ENCODE results near the gene ADAMTS18. TPM values are rescaled to one million over a fixed set of nuclear protein-coding genes. Genes with fewer than 3 reads are reported as not detected.
A peak's percentile ranks its signal among the peaks of the same experiment; 100 is the strongest.

Gene ADAMTS18
- total and polyA plus RNA-seq, 2 of the 8 experiments (the other 6 are each of a cell fraction or from before 2014, with no cell fraction given), result 0.05 to 0.19 TPM

DNA sequence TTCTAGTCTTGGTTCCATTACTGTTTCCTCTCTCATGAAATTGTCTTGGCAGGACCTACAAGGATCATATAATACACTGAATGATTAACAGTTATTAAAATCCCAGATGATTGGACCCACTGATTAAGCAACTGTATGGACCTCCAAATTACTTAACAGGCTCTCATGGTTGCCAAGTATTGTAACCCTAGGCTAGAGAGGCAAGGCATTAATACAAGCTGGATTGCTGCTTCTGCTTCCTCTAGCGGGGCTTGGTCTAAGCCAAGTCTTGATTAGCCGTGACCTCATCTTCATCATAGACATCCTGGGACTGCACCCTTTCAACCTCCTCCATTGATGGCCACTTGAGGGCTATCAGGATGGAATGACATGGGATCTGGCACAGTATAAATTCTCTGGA lies 188.7 kb downstream of the ADAMTS18 start:
- no peaks in the 10 kb centered on the region for H3K27me3 ChIP-seq (replicated peaks in 1 of 4; ENCODE audit: control insufficient read depth in 3 of 4, extremely low read depth in 1 of 4, insufficient read depth in 3 of 4, low read length in 3 of 4)
- WGBS, 2 experiments (ENCODE audit: extremely low coverage in 1 of 2, insufficient coverage in 1 of 2, insufficient read length in 1 of 2, insufficient replicate concordance in 2 of 2, low coverage in 1 of 2, low lambda C conversion rate in 2 of 2, missing lambda C conversion rate in 1 of 2), result 97% methylated on average over 2 of the region's 2 CpGs; no CpG with 5 or more reads in 1 of the 2 experiments
- H2AFZ ChIP-seq (ENCODE audit: low read length), result no peak overlapping the region
- H4K8ac ChIP-seq (ENCODE audit: extremely low read depth, insufficient read depth, low read length), result no peak overlapping the region
- no peak overlapping the region for H2BK5ac ChIP-seq (ENCODE audit: low read depth, low read length)
- no peaks in the 10 kb centered on the region for H4K20me1 ChIP-seq (replicated peaks in 1 of 2; ENCODE audit: control insufficient read depth in 1 of 2, insufficient read depth in 2 of 2, low read length in 2 of 2)
- no peaks in the 10 kb centered on the region for H3K79me2 ChIP-seq (ENCODE audit: control insufficient read depth in 1 of 2, insufficient read depth in 2 of 2, low read length in 2 of 2)
- H3K4me3 ChIP-seq (ENCODE audit: extremely low read depth in 1 of 4, insufficient read depth in 2 of 4, low read depth in 3 of 4, low read length in 4 of 4), result no peak overlapping the region
- no peaks in the 10 kb centered on the region for H3K4me1 ChIP-seq (replicated peaks in 1 of 4; ENCODE audit: control insufficient read depth in 3 of 4, insufficient read depth in 4 of 4, low read length in 3 of 4)
- no peak overlapping the region for H3K23ac ChIP-seq (ENCODE audit: insufficient read length)
- H2BK15ac ChIP-seq (ENCODE audit: low read length), result no peak overlapping the region
- H3K4me2 ChIP-seq (ENCODE audit: insufficient read depth in 1 of 2, low read depth in 2 of 2, low read length in 2 of 2), result no peak overlapping the region
- no peak overlapping the region for H2BK20ac ChIP-seq (ENCODE audit: low read length)
- H4K91ac ChIP-seq (replicated peaks; ENCODE audit: insufficient read length, low read length), result no peak overlapping the region
- no peak overlapping the region for H2AK5ac ChIP-seq (ENCODE audit: low read depth, low read length)
- H3K36me3 ChIP-seq (ENCODE audit: control insufficient read depth in 2 of 4, insufficient read depth in 4 of 4, low read length in 3 of 4), result no peaks in the 10 kb centered on the region
- no peak for FAIRE-seq
- peak overlapping the region in 1 of 4 experiments; percentile 8; a peak in 1 of 7 replicates for H3K9ac ChIP-seq (replicated peaks in 1 of 4; ENCODE audit: extremely low read depth in 1 of 4, low read depth in 3 of 4, low read length in 3 of 4)
- no peak overlapping the region for H3K4ac ChIP-seq (replicated peaks; ENCODE audit: insufficient read length, low read depth, low read length)
- no peaks in the 10 kb centered on the region for H3K79me1 ChIP-seq (ENCODE audit: low read depth, low read length)
- no peak for DNase-seq (ENCODE audit: low read depth in 1 of 2, low spot score in 2 of 2)
- no peak overlapping the region for H3K14ac ChIP-seq (ENCODE audit: insufficient read length)
- no peak overlapping the region for H3K27ac ChIP-seq (ENCODE audit: low read depth, low read length)
- no peaks in the 10 kb centered on the region for H3K23me2 ChIP-seq (ENCODE audit: low read depth, low read length)
- no peak overlapping the region for H2BK12ac ChIP-seq (ENCODE audit: low read depth, low read length)
- ChIA-PET POLR2A (ENCODE audit: partially characterized antibody) (interaction anchor here (0.8 kb wide), 1 partner anchor 10 kb away, joined by 3 read pairs; no protein-coding TSS in a partner anchor), CTCF (ENCODE audit: partially characterized antibody) (interaction anchor here (0.9 to 1.7 kb wide), 4 partner anchors 9 to 338 kb away, joined by 3 to 7 read pairs (median 4); partner anchors contain the start of gene ADAMTS18)
- H3K56ac ChIP-seq (replicated peaks; ENCODE audit: insufficient read length, low read depth, low read length), result no peak overlapping the region
- no peak overlapping the region for H3K18ac ChIP-seq (ENCODE audit: extremely low read depth, low read length)
- no peak overlapping the region for H4K5ac ChIP-seq (ENCODE audit: insufficient read length, low read depth, low read length)
- no peaks in the 10 kb centered on the region for H3K9me3 ChIP-seq (ENCODE audit: insufficient read depth in 2 of 2, low read depth in 1 of 2, low read length in 1 of 2)
- H2BK120ac ChIP-seq (replicated peaks; ENCODE audit: low read depth, low read length), result no peak overlapping the region
- TF ChIP-seq HDAC6 (IDR thresholded peaks at IDR 0.05; ENCODE audit: low read depth, low read length), result no peak
- TF ChIP-seq HDAC2 (IDR thresholded peaks at IDR 0.05; ENCODE audit: borderline replicate concordance in 1 of 2, low read depth in 2 of 2, low read length in 2 of 2), result no peak
- TF ChIP-seq EP300 (IDR thresholded peaks at IDR 0.05; ENCODE audit: borderline replicate concordance in 1 of 2, low read depth in 2 of 2, low read length in 2 of 2), result no peak
- no peak for TF ChIP-seq E2F6 (IDR thresholded peaks at IDR 0.05)
- TF ChIP-seq POLR2AphosphoS5 (IDR thresholded peaks at IDR 0.05; ENCODE audit: low read depth, low read length), result no peak
- TF ChIP-seq PHF8 (conservative IDR thresholded peaks at IDR 0.05; ENCODE audit: low read depth, low read length), result no peak
- no peak for TF ChIP-seq GABPA (IDR thresholded peaks at IDR 0.05; ENCODE audit: borderline replicate concordance, insufficient read depth, low read length)
- no peak for TF ChIP-seq NANOG (IDR thresholded peaks at IDR 0.05; ENCODE audit: insufficient read depth, low read depth, low read length, poor library complexity, severe bottlenecking)
- no peak for TF ChIP-seq TBP (IDR thresholded peaks at IDR 0.05; ENCODE audit: low read depth, low read length)
- TF ChIP-seq POU5F1 (IDR thresholded peaks at IDR 0.05; ENCODE audit: low read depth, low read length), result no peak
- TF ChIP-seq TEAD4 (IDR thresholded peaks at IDR 0.05; ENCODE audit: low read depth, low read length), result no peak
- no peak for TF ChIP-seq KDM4A (IDR thresholded peaks at IDR 0.05; ENCODE audit: low read depth, low read length, severe bottlenecking)
- TF ChIP-seq FOSL1 (IDR thresholded peaks at IDR 0.05; ENCODE audit: insufficient read depth, low read depth, low read length), result no peak

Data from H1 (cell line).